Smooth muscle cell of the coronary artery (primary cell): ENCODE results near the gene LSM8. TPM values are rescaled to one million over a fixed set of nuclear protein-coding genes. Genes with fewer than 3 reads are reported as not detected.

ENCODE experiments used
- total RNA-seq: library from RNA; depleted of rRNA; stranded (reverse); fragments of >200 nt; gene quantifications from 2 replicates; pipeline ENCODE4 v1.2.3, GENCODE V29; 2014; ENCODE audit warnings: low replicate concordance

The LSM8 gene
- total RNA-seq: 17.2 and 42.9 TPM in 2 replicates

GRCh38 chr7:118183786-118184564 is at the start of gene LSM8:
Gene LSM8, plus strand, starts transcription at chr7:118184164. Its CDS starts 60 bp downstream, at chr7:118184224.

GRCh38 chr7:118224521-118224920 is 40.6 kb downstream of the LSM8 start, which contains the start of gene ANKRD7:
Gene ANKRD7, plus strand, starts transcription at chr7:118224704. Its CDS starts 127 bp downstream, at chr7:118224831.

Other genes starting within 250 kb of the LSM8 start
- 0.23 and 0.75 TPM in 2 replicates for gene ANKRD7, start 40.5 kb downstream of the LSM8 start, total RNA-seq